ENCODE results near the gene ADRA2B.

ADRA2B gene

DNA sequence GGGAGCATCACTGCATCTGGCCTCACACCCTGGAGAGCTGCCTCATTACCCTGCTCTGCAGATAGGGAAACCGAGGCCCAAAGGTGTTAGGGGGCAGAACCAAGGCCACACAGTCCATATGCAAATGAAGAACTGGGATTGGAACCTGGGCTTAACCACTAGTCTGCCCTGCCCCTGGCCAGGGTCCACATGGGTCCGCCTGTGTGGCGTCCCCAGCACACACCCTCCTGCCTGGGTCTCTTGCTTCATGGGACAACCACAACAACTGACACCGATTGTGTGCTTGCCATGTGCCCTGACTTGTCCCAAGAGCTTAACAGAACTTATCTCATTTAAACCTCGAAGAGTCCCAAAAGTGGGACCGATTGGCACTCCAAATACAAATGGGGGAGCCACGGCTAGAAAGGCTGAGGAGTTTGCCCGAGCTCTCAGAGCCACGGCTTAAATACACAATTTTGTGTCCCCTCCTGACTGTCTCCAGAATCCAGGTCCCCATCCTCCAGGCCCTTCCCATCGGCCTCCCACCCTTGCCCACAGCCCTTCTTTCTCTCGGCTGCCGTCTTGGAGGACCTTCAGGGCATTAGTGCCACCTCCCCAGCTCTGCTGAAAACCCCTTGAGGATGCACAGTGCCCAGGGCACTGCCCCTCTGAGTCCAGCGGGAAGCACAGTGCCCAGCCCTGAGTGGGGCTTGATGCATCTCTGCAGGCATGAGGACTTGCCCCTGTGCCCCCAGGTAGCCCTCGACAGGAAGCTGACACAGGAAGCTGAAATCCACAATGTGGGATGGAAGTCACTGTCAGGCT, 34.6 kb upstream of the ADRA2B start:
- DNase-seq (ENCODE audit: low read depth in 3 of 3) = no peak

DNA sequence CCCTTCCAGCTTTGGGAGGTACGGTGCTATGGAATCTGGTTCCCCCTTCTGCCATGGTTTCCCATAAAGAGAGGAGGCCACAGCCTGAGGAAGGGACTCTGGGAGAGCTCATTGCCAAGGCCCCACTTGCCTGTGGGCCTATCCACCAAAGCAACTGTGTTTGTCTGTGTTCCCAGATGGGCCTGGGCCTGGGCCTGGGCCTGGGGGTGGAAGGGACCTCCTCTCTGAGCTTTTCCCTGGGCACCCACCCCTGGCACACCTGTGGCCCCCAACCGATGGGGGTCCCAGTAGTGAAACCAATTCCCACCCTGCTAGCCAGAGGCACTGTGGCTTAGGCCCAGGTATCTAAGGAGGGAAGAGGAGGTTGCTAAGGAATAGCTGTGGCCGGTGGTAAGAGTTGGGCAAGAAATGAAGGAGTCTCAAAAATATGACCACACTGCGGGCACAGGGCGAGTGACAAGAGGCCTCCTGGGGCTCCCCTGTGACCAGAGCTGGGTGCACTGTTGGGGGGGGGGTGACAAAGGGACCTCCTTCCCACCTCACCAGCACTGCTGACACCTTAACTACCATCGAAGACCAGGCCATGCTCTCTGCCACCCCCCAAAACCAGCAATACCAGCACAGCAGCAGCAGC, 33.8 kb upstream of the ADRA2B start:
- DNase-seq (ENCODE audit: low read depth in 3 of 3) = no peak

DNA sequence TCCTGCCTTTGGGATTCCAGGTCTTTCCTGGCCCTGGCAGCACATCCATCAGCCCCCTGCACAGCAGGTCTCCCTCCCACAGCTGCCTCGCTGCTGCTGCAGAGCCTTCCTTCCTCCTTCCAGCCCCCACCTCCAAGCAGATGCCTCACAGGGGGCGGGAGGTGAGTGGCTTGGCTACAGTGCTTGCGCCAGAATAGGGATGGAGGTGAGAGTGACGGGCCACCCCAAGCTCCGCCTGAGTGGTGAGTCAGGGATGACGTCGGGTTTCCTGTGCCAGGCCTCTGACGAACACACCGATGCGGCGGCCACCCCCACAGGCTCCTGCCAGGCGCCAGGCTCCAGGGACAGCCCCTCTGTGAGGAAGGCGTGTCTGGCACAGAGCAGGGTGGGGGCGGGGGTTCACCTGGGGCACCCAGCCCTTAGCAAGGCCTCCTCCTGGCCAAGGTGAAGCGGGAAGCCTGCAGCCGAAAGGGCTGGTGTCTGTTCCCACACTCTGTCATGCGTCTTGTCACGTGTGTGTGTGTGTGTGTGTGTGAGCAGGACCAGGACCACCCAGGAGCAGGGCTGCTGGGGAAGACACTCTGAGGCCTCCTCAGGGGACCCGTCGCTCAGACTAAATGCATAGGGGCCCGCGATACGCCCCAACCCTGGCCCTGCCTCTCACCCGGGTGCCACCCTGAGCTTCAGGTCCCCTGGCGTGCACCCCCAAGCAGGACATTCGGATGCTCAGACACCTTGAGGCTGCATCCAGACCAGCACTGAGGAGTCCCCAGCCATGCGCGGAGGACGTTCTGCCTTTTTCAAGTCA, 32.2 kb upstream of the ADRA2B start:
- peak; percentile 96 to 98 (median 96) for DNase-seq (ENCODE audit: low read depth in 3 of 3)

DNA sequence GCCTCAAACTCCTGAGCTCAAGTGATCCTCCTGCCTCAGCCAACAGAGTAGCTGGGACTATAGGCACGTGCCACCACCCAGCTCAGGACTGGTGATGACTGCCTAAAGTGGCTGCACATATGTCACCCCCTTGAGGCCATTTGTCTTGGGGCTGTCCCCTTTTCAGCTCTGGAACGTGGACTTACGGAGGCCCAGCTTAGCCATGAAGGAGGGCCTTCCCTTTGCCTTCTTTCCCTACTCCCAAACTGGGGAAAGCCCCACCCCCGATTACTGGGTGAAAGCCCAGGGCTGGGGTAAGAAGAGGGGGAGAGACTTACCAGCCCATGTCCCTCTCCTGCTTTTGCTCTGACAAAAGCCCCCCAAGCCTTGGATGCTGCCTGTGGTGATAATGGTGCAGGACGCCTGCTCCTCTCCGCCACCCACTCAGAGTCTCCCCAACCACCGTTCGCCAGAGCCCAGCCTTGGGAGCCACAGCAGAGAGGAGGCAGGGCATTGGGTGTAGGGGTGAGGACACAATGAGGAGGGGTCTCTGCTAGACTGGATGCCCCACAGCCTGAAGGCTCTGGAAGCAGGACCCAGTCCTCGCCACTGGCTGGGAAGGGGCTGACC, 31.3 kb upstream of the ADRA2B start:
- DNase-seq (ENCODE audit: low read depth in 3 of 3) = no peak

GRCh38 chr2:96146881-96147592, 30.7 kb upstream of the ADRA2B start:
- DNase-seq (ENCODE audit: low read depth in 3 of 3) = no peak

DNA sequence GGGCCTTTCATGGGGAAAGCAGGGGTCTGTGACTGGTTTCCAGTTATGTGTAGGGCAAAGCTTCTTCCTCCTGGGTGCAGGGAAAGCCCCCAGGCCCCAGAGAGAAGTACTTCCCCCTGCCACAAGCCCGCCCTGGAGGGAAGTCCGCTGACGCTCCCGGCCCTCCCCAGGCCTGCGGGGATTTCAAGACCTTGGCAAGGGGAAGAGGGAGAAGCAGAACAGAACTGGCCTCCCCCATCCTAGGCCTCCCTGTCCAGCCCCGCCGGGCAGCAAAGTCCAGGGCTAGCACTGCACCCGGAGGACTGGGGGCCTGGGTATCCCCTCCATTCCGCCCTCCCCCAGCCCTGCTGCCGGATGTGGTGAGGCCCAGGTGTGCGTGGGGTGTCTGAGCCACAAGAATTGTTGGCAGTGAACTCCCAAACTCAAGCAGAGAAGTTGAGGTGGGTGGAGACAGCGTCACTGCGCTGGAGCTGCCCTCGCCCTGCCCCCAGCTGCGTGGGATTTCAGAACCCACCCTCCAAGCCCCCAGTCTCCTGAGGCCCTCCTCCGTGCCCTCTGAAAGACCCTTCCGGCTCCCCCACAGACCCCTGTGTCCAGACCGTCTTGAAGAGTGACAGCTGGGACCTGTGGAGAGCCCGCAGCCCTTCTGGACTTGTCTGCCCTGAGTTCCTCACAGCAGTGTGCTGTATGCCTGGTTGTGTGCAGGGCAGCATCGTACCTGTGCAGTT, 29.9 kb upstream of the ADRA2B start:
- peak; percentile 78 to 91 (median 85) for DNase-seq (ENCODE audit: low read depth in 3 of 3)

DNA sequence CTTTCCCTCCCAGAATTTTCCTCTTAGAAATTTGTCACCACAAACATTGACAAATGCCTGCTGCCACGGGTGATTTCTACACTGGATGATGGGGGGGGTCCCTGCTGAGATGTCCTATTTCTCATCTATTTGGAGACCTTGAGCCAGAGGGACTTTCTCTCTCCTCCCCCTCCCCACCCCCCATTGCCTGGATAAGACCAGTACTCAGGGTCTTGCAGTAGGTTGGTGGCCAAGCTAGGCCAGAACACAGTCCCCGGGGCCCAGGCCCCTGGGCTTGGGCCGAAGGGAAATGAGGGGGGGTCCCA, 29.4 kb upstream of the ADRA2B start:
- DNase-seq (ENCODE audit: low read depth in 3 of 3) = no peak

DNA sequence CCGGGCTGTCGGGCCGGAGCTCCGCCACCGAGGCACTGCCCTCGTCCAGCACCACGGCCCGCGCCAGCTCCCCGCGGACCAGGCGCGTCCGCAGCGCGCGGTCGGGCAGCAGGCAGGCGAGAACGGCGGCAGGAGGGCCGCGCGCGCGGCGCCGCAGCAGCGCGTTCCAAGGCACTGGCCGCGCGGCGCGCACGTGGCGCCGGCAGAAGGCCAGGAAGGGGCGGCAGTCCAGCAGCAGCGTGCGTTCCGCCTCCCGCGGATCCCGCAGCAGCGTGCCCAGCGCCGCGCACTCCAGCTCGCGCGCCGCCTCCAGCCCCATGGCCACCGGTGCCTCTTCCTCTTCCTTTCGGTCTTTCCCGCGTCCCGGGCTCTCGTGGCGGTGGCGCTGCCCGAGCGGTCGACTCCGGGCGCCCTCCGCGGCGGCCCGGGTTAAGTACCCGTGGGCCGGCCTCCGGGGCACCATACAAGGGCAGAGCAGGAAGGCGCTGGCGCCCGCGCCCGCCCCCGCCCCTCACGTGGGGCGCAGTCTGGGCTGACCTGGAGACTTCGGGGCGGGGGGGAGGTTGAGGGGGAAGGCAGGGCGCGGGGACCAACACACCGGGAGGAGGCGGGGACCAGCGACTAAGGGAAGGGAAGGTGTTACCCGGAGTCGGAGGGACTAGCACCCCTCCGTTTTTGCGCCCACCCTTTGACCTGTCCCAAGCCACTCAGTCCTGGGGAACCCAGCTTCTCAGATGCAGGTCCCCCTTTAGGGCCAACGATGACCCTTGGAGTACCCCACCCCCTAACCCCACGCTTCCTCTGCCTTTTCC, 28.9 kb upstream of the ADRA2B start, which contains the start of gene DUSP2:
Gene DUSP2 (minus strand): TSS at position 405 of the 812 bp plus-strand sequence. CDS start 86 bp downstream, at position 319.
- peak; percentile 83 to 93 (median 86) for DNase-seq (ENCODE audit: low read depth in 3 of 3)

DNA sequence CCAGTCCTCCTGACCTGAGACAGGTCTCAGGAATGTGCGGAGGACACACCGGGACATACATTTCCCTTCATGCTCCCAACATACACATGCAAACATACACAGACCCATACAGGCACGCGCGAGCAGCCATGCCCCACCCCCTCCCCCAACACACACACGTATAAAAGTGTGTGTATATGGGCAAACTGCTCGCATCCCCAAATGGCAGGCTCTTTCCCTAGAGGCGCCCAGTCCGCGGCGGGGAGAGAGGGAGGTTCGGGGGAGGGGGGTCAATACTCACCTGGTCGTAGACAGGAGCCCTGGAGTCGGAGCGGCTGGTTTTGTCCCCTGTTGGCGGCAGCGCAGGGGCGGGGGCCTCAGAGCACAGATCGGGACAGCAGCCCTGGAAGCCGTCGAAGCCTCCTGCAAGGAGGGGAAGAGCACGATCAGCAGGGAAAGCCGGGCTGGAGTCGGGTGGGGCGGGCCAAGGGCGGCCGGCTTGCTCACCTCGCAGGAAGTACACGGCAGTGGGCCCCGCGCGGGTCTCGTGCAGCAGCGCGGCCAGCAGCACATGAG, 28.2 kb upstream of the ADRA2B start:
- peak in 1 of 3 experiments; percentile 60 for DNase-seq (ENCODE audit: low read depth in 3 of 3)

- DNase-seq (ENCODE audit: low read depth in 3 of 3) = peak in 1 of 3 experiments; percentile 45
Measured at GRCh38 chr2:96143848-96144480, 27.6 kb upstream of the ADRA2B start.

DNA sequence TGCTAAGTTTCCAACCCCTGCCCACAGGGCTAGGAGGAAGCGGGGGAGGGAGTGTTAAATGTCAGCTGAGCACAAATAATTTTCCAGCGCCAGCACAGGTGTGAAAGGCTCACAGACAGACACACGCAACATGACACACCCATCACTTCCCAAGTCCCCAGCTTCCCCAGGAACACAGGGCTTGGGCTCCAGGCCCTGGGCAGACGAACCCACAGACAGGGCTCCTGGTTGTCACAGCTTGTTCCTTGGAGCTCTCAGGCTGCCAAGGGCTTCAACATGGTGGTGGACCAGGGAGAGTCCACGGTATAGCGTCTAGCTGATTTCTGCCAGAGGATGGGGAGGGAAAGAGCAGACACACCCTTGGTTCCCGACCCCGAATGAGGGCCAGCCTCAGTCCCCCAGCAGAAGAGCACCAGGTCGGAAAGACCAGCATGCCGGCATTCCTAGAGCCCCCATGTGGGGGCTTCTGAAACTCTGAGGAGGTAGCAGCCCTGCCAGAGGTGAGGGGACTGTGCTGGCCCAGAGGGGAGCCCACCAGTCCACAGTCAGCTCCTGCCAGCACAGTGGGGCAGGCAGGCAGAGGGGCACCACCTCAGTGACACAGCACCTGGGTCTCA, 27.0 kb upstream of the ADRA2B start:
- peak in 1 of 3 experiments; percentile 47 for DNase-seq (ENCODE audit: low read depth in 3 of 3)

GRCh38 chr2:96142217-96143113, 26.1 kb upstream of the ADRA2B start:
- DNase-seq (ENCODE audit: low read depth in 3 of 3) = peak in 1 of 3 experiments; percentile 84

DNA sequence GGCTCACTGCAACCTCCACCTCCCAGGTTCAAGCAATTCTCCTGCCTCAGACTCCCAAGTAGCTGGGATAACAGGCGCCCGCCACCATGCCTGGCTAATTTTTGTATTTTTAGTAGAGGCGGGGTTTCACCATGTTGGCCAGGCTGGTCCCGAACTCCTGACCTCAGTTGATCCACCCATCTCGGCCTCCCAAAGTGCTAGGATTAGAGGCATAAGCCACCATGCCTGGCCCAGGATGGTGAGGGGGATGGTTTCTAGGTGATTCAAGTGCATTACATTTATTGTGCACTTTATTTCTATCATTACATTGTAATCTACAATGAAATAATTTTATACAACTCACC, 25.2 kb upstream of the ADRA2B start:
- peak in 1 of 3 experiments; percentile 32 for DNase-seq (ENCODE audit: low read depth in 3 of 3)

GRCh38 chr2:96140941-96141623, 24.7 kb upstream of the ADRA2B start:
- peak in 1 of 3 experiments; percentile 34 for DNase-seq (ENCODE audit: low read depth in 3 of 3)

DNA sequence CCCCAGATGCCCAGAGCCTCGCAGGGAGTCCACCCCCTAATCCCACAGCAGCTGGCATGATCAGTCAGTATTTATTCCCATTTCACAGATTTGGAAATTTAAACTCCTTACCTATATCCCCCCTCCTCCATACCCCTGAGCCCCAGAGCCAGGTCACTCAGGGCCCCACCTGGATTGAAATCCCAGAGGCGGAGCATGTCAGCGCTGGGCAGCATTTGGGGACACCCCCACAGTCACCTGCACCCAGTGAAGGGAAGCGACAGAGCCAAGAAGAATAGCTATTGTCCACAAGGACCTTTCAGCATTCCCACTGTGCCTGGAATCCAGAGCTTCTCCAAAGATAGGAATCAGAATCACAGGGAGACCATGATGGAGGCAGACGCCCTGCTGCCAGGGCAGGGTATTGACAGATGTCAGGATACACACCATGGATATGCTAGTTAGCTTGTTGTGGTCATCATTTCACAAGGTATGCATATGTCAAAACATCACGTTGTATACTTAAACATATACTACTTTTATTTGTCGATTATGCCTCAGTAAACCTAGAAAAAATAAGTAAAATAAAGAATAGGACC, 22.9 kb upstream of the ADRA2B start:
- DNase-seq (ENCODE audit: low read depth in 3 of 3) = no peak
